ENCODE results near the gene FUT8.

- TF ChIP-seq ZNF274 (IDR thresholded peaks at IDR 0.05; ENCODE audit: low read depth, low read length) = no peak
- TF ChIP-seq YY1 (IDR thresholded peaks at IDR 0.05; ENCODE audit: insufficient read depth, insufficient read length) = no peak
- no peak for TF ChIP-seq SUZ12 (IDR thresholded peaks at IDR 0.05; ENCODE audit: extremely low read depth, insufficient read depth, insufficient read length)
These were observed 8.9 kb downstream of the FUT8 start for GRCh38 chr14:65421201-65421981.
